ENCODE results near the gene WDR89. TPM values are rescaled to one million over a fixed set of nuclear protein-coding genes. Genes with fewer than 3 reads are reported as not detected.

Gene WDR89
- polyA plus RNA-seq, 1 of the 3 experiments (the other 2 are of a cell fraction): 2.6 TPM

GRCh38 chr14:63555572-63555971 lies 86.1 kb downstream of the WDR89 start:
- Histone ChIP-seq H3K4me3 (ENCODE audit: low read depth in 2 of 2, low read length in 1 of 2) (no peak overlapping the region), H3K27me3 (ENCODE audit: insufficient read depth) (no peaks in the 10 kb centered on the region), H3F3A (replicated peaks; ENCODE audit: insufficient read depth) (peaks cover 7% of the 10 kb centered on the region), H3K9me3 (no peaks in the 10 kb centered on the region), H3K79me2 (ENCODE audit: insufficient read depth) (no peaks in the 10 kb centered on the region), H3K36me3 (replicated peaks in 1 of 2; ENCODE audit: control insufficient read depth in 1 of 2, insufficient read depth in 2 of 2, low read length in 1 of 2) (no peaks in the 10 kb centered on the region), H3K27ac (ENCODE audit: low read depth in 2 of 2, low read length in 1 of 2) (no peak overlapping the region), H3K9ac (no peak overlapping the region), H3K4me1 (ENCODE audit: control insufficient read depth in 1 of 2, insufficient read depth in 2 of 2, low read depth in 1 of 2, low read length in 1 of 2) (no peaks in the 10 kb centered on the region), H2AFZ (ENCODE audit: low read depth) (no peak overlapping the region), H3K9me2 (no peaks in the 10 kb centered on the region), H4K20me1 (ENCODE audit: insufficient read depth) (no peaks in the 10 kb centered on the region), H3K4me2 (no peak overlapping the region)
- TF ChIP-seq SIN3A (IDR thresholded peaks at IDR 0.05; ENCODE audit: borderline replicate concordance, low read depth, low read length) (no peak), POLR2AphosphoS5 (IDR thresholded peaks at IDR 0.05; ENCODE audit: low read depth, low read length) (no peak), SMC3 (IDR thresholded peaks at IDR 0.05; ENCODE audit: low read depth, low read length) (no peak), TCF12 (IDR thresholded peaks at IDR 0.05) (no peak), RXRA (IDR thresholded peaks at IDR 0.05; ENCODE audit: borderline replicate concordance, low read depth) (no peak), YY1 (IDR thresholded peaks at IDR 0.05; ENCODE audit: low read depth) (no peak), NRF1 (IDR thresholded peaks at IDR 0.05; ENCODE audit: low read depth, low read length) (no peak), MXI1 (IDR thresholded peaks at IDR 0.05; ENCODE audit: low read depth, low read length) (no peak), ELF1 (IDR thresholded peaks at IDR 0.05) (no peak), RFX5 (IDR thresholded peaks at IDR 0.05; ENCODE audit: low read length) (no peak), CHD2 (IDR thresholded peaks at IDR 0.05; ENCODE audit: low read length, partially characterized antibody) (no peak)
- CTCF ChIA-PET: interaction anchor here (0.6 kb wide), 2 partner anchors 924 to 1332 kb away, joined by 3 read pairs; no protein-coding TSS in a partner anchor
- DNase-seq: no peak
- POLR2A ChIA-PET: no interaction called here
- WGBS (ENCODE audit: low lambda C conversion rate): 78% methylated on average over 7 of the region's 7 CpGs

DNA sequence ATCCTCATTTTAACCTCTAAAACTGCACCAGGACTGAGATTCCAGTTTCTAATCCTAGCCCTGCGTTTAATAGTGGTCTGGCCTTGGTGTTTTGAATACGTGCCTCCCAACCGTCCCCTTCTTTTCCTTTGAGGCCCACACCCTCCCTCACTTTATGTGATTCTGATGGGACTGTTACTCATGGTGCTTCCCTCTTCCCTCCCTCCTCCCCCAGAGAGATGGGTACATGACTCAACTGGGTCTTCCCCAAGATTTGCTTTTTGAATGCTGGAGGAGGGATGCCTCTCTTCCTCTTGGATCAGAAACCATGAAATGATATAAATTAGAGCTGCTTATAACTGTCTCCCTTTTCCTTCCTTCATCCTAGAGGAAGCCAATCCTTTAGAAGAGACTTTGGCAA lies 90.3 kb downstream of the WDR89 start:
- CTCF ChIA-PET: interaction anchor here (0.8 to 1.4 kb wide), 4 partner anchors 8 to 180 kb away, joined by 3 to 7 read pairs (median 4); partner anchors contain the start of gene PPP2R5E
- no peak for DNase-seq

More for the DNA sequence above, 90.3 kb downstream of the WDR89 start:
- no peaks in the 10 kb centered on the region for H3K4me1 ChIP-seq (ENCODE audit: control insufficient read depth in 1 of 2, insufficient read depth in 2 of 2, low read depth in 1 of 2, low read length in 1 of 2)
- H3K9me3 ChIP-seq: no peaks in the 10 kb centered on the region
- H3K4me2 ChIP-seq: no peak overlapping the region
- H3K4me3 ChIP-seq (ENCODE audit: low read depth in 2 of 2, low read length in 1 of 2): no peak overlapping the region
- TF ChIP-seq NRF1 (IDR thresholded peaks at IDR 0.05; ENCODE audit: low read depth, low read length) (no peak), ELF1 (IDR thresholded peaks at IDR 0.05) (no peak), FOSL2 (IDR thresholded peaks at IDR 0.05; ENCODE audit: borderline replicate concordance, low read depth) (peak; percentile 24; the same call in 1 of the 2 replicates), FOXJ3 (CRISPR knock-in tag; IDR thresholded peaks at IDR 0.05) (no peak), IRF3 (IDR thresholded peaks at IDR 0.05; ENCODE audit: low read depth, low read length) (no peak)
- TF ChIP-seq, protein P1, sequence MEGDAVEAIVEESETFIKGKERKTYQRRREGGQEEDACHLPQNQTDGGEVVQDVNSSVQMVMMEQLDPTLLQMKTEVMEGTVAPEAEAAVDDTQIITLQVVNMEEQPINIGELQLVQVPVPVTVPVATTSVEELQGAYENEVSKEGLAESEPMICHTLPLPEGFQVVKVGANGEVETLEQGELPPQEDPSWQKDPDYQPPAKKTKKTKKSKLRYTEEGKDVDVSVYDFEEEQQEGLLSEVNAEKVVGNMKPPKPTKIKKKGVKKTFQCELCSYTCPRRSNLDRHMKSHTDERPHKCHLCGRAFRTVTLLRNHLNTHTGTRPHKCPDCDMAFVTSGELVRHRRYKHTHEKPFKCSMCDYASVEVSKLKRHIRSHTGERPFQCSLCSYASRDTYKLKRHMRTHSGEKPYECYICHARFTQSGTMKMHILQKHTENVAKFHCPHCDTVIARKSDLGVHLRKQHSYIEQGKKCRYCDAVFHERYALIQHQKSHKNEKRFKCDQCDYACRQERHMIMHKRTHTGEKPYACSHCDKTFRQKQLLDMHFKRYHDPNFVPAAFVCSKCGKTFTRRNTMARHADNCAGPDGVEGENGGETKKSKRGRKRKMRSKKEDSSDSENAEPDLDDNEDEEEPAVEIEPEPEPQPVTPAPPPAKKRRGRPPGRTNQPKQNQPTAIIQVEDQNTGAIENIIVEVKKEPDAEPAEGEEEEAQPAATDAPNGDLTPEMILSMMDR (IDR thresholded peaks at IDR 0.05): no peak
- H4K20me1 ChIP-seq (ENCODE audit: insufficient read depth): no peaks in the 10 kb centered on the region
- no peak overlapping the region for H3K27ac ChIP-seq (ENCODE audit: low read depth in 2 of 2, low read length in 1 of 2)
- peaks cover 7% of the 10 kb centered on the region for H3F3A ChIP-seq (replicated peaks; ENCODE audit: insufficient read depth)
- peak overlapping the region; percentile 53; the same call in 1 of the 2 replicates for H2AFZ ChIP-seq (ENCODE audit: low read depth)
- H3K36me3 ChIP-seq (replicated peaks in 1 of 2; ENCODE audit: control insufficient read depth in 1 of 2, insufficient read depth in 2 of 2, low read length in 1 of 2): no peaks in the 10 kb centered on the region
- no peak overlapping the region for H3K9ac ChIP-seq
- POLR2A ChIA-PET: no interaction called here
- no peaks in the 10 kb centered on the region for H3K9me2 ChIP-seq
- 73% methylated on average over 3 of the region's 3 CpGs for WGBS (ENCODE audit: low lambda C conversion rate)
- H3K79me2 ChIP-seq (ENCODE audit: insufficient read depth): no peaks in the 10 kb centered on the region
- H3K27me3 ChIP-seq (ENCODE audit: insufficient read depth): no peaks in the 10 kb centered on the region

All from SK-N-SH (cell line).